Breast epithelium (tissue), 3 donors: Measurements from ENCODE around the gene CCDC171.

Experiments used
- POLR2A ChIP-seq: fragments of 450-650 bp; IDR thresholded peaks from one replicate; pipeline ENCODE4 v1.6.1; 2016; ENCODE audit warnings: antibody characterized with exemption, mild to moderate bottlenecking, moderate library complexity
- POLR2AphosphoS5 ChIP-seq, 3 donors: sonication (generic); formaldehyde crosslinking; IDR thresholded peaks; one replicate each; pipeline ENCODE4 v1.6.1; 2017; ENCODE audit warnings: antibody characterized with exemption in 3 of 3
- TF ChIP-seq, protein P1 (sequence below), 3 donors: fragments of 450-650 bp; IDR thresholded peaks; one replicate each; pipeline ENCODE4 v1.5.1; 2016 to 2017; ENCODE audit warnings: antibody characterized with exemption in 3 of 3, mild to moderate bottlenecking in 3 of 3, moderate library complexity in 3 of 3

DNA sequence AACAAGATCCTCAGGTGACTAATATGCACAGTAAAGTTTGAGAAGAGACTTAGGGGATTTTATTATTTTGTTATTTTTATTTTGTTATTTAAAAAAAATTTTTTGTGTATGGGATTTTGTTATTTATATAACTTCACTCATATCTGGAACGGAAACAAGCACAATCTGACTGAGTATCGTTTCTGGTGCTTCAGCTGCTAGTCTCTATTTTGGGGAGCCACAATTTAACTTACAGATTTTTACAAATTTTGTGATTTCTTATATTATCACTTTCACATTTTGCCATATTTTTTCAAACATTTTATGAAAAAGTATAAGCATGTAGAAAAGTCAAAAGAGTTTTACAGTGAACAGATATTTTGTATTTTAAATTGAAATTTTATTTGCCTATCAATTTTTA is 208.7 kb downstream of the CCDC171 start:
- TF ChIP-seq POLR2AphosphoS5 (IDR thresholded peaks at IDR 0.05) (no peak), POLR2A (no peak)
- TF ChIP-seq, protein P1, sequence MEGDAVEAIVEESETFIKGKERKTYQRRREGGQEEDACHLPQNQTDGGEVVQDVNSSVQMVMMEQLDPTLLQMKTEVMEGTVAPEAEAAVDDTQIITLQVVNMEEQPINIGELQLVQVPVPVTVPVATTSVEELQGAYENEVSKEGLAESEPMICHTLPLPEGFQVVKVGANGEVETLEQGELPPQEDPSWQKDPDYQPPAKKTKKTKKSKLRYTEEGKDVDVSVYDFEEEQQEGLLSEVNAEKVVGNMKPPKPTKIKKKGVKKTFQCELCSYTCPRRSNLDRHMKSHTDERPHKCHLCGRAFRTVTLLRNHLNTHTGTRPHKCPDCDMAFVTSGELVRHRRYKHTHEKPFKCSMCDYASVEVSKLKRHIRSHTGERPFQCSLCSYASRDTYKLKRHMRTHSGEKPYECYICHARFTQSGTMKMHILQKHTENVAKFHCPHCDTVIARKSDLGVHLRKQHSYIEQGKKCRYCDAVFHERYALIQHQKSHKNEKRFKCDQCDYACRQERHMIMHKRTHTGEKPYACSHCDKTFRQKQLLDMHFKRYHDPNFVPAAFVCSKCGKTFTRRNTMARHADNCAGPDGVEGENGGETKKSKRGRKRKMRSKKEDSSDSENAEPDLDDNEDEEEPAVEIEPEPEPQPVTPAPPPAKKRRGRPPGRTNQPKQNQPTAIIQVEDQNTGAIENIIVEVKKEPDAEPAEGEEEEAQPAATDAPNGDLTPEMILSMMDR (IDR thresholded peaks at IDR 0.05) = no peak
